Measurements from ENCODE around the gene TDRD7. TPM values are rescaled to one million over a fixed set of nuclear protein-coding genes. Genes with fewer than 3 reads are reported as not detected.

TDRD7 gene
- total RNA-seq, 1 experiment from 2014 or later = 15.4 TPM

GRCh38 chr9:97529363-97530076, 117.6 kb downstream of the TDRD7 start:
- in situ Hi-C loops (cut with HindIII; ENCODE audit: low pct_unique_long_range_greater_than_20kb, low sequenced_read_pairs) = no loop called here
- peak; percentile 61 for DNase-seq (ENCODE audit: low read depth)

GRCh38 chr9:97531888-97532376, 120.0 kb downstream of the TDRD7 start:
- in situ Hi-C loops (cut with HindIII; ENCODE audit: low pct_unique_long_range_greater_than_20kb, low sequenced_read_pairs) = no loop called here

GRCh38 chr9:97534185-97534584, 122.3 kb downstream of the TDRD7 start:
- in situ Hi-C loops (cut with HindIII; ENCODE audit: low pct_unique_long_range_greater_than_20kb, low sequenced_read_pairs) = no loop called here
- DNase-seq (ENCODE audit: low read depth) = no peak

More at GRCh38 chr9:97531888-97532376, 120.0 kb downstream of the TDRD7 start:
- DNase-seq (ENCODE audit: low read depth) = no peak

GRCh38 chr9:97534961-97535594, 123.2 kb downstream of the TDRD7 start:
- no peak for DNase-seq (ENCODE audit: low read depth)
- in situ Hi-C loops (cut with HindIII; ENCODE audit: low pct_unique_long_range_greater_than_20kb, low sequenced_read_pairs) = no loop called here

- DNase-seq (ENCODE audit: low read depth) = no peak
- in situ Hi-C loops (cut with HindIII; ENCODE audit: low pct_unique_long_range_greater_than_20kb, low sequenced_read_pairs) = no loop called here
Observed at GRCh38 chr9:97535771-97536170, 123.9 kb downstream of the TDRD7 start.

- no peak for DNase-seq (ENCODE audit: low read depth)
- in situ Hi-C loops (cut with HindIII; ENCODE audit: low pct_unique_long_range_greater_than_20kb, low sequenced_read_pairs) = no loop called here
Observed at GRCh38 chr9:97536480-97536879, 124.6 kb downstream of the TDRD7 start.

- in situ Hi-C loops (cut with HindIII; ENCODE audit: low pct_unique_long_range_greater_than_20kb, low sequenced_read_pairs) = no loop called here
- DNase-seq (ENCODE audit: low read depth) = peak; percentile 46
Observed at GRCh38 chr9:97543561-97543960, 131.7 kb downstream of the TDRD7 start.

- in situ Hi-C loops (cut with HindIII; ENCODE audit: low pct_unique_long_range_greater_than_20kb, low sequenced_read_pairs) = no loop called here
- no peak for DNase-seq (ENCODE audit: low read depth)
Observed at GRCh38 chr9:97545486-97545885, 133.6 kb downstream of the TDRD7 start.

Other genes with a start within 250 kb of the TDRD7 start
- 2.5 and 2.7 TPM in 2 replicates for gene CCDC180, start 104.4 kb upstream of the TDRD7 start, total RNA-seq (2014; rRNA removed; shearing (Covaris generic); ENCODE audit: low replicate concordance)
- 19.4 and 25.7 TPM in 2 replicates for gene TMOD1, start 89.6 kb downstream of the TDRD7 start, total RNA-seq (2014; rRNA removed; shearing (Covaris generic); ENCODE audit: low replicate concordance)
- 7.0 and 18.8 TPM in 2 replicates for gene TSTD2, start 221.3 kb downstream of the TDRD7 start, total RNA-seq (2014; rRNA removed; shearing (Covaris generic); ENCODE audit: low replicate concordance)
- gene NCBP1, start 221.7 kb downstream of the TDRD7 start, total RNA-seq (2014; rRNA removed; shearing (Covaris generic); ENCODE audit: low replicate concordance) = 13.5 and 14.4 TPM in 2 replicates